Calu3 (cell line): ENCODE data around the gene PRR18. TPM values are rescaled to one million over a fixed set of nuclear protein-coding genes. Genes with fewer than 3 reads are reported as not detected.

ENCODE experiments used
- BruUV-seq: library from RNA; stranded (reverse); fragments of 400-500 nt; replicated peaks from 2 replicates; lab custom pipeline; 2021; lab: Mats Ljungman, UMichigan
- CTCF ChIA-PET: fragments of 300-600 bp; sonication (Branson Sonifier 250); formaldehyde crosslinking; loops from one replicate; lab custom pipeline; 2022; ENCODE audit warnings: antibody characterized with exemption; lab: Charles Lee
- DNase-seq: peaks from one replicate; pipeline ENCODE4 v3.0.0; 2022
- H3K27ac Mint-ChIP-seq: one replicate; pipeline ENCODE4 v1.8.0; 2022; ENCODE audit warnings: mixed read lengths; ENCODE audit not compliant: unreplicated experiment
- H3K27me3 Mint-ChIP-seq: one replicate; pipeline ENCODE4 v1.8.0; 2022; ENCODE audit warnings: mixed read lengths; ENCODE audit not compliant: unreplicated experiment
- H3K36me3 Mint-ChIP-seq: one replicate; pipeline ENCODE4 v1.8.0; 2022; ENCODE audit warnings: mild to moderate bottlenecking, moderate library complexity, mixed read lengths; ENCODE audit not compliant: insufficient read depth, unreplicated experiment
- H3K4me1 Mint-ChIP-seq: one replicate; pipeline ENCODE4 v1.8.0; 2022; ENCODE audit warnings: mild to moderate bottlenecking, low read depth, mixed read lengths; ENCODE audit not compliant: unreplicated experiment
- H3K4me3 Mint-ChIP-seq: one replicate; pipeline ENCODE4 v1.8.0; 2022; ENCODE audit warnings: mild to moderate bottlenecking, low read depth, moderate library complexity, mixed read lengths; ENCODE audit not compliant: unreplicated experiment
- H3K9me3 Mint-ChIP-seq: one replicate; pipeline ENCODE4 v1.8.0; 2022; ENCODE audit warnings: low read depth, mixed read lengths; ENCODE audit not compliant: unreplicated experiment
- intact Hi-C: fragments of 100-400 bp; cut with micrococcal nuclease; formaldehyde crosslinking; loops from one replicate; pipeline ENCODE4 v1.10.0; 2022; ENCODE audit not compliant: unreplicated experiment
- total RNA-seq: library from RNA; stranded (reverse); gene quantifications from 2 replicates; pipeline ENCODE4 v1.2.3, GENCODE V29; 2022
- TF ChIP-seq, protein P1 (sequence below): fragments of 200-600 bp; IDR thresholded peaks from one replicate; pipeline ENCODE4 v1.8.0; 2022; ENCODE audit warnings: antibody characterized with exemption; ENCODE audit not compliant: unreplicated experiment

Gene PRR18
- total RNA-seq, 1 experiment from 2014 or later: 0.19 TPM

DNA sequence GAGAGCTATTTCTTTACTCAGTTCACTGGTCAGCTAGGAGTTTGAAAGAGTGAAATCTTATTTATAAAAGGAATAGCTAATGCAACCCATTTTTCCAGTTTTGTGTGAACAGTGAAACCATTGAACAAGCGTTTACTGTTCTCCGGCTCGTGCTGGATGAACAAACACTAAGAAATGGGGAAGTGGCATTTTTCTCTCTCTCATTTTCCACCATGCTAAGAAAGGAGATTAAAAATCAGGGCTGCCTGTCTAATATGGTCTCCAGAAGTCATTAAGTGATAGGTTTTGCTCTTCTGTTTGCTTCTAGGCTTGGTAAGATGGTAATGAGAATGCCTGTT lies 34.9 kb upstream of the PRR18 start:
- TF ChIP-seq, protein P1, sequence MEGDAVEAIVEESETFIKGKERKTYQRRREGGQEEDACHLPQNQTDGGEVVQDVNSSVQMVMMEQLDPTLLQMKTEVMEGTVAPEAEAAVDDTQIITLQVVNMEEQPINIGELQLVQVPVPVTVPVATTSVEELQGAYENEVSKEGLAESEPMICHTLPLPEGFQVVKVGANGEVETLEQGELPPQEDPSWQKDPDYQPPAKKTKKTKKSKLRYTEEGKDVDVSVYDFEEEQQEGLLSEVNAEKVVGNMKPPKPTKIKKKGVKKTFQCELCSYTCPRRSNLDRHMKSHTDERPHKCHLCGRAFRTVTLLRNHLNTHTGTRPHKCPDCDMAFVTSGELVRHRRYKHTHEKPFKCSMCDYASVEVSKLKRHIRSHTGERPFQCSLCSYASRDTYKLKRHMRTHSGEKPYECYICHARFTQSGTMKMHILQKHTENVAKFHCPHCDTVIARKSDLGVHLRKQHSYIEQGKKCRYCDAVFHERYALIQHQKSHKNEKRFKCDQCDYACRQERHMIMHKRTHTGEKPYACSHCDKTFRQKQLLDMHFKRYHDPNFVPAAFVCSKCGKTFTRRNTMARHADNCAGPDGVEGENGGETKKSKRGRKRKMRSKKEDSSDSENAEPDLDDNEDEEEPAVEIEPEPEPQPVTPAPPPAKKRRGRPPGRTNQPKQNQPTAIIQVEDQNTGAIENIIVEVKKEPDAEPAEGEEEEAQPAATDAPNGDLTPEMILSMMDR: no peak
- Mint-ChIP-seq H3K27me3 (peaks cover 12% of the 10 kb centered on the region), H3K36me3 (peaks cover 25% of the 10 kb centered on the region), H3K4me3 (peak overlapping the region; percentile 85), H3K27ac (peak overlapping the region; percentile 65), H3K4me1 (peaks cover 8% of the 10 kb centered on the region), H3K9me3 (peaks cover 2% of the 10 kb centered on the region)
- no TSS peak for BruUV-seq
- intact Hi-C loops: loop anchor here (5.0 kb wide), 1 partner anchor 39 kb away; the partner anchor contains the start of gene MPC1
- DNase-seq: no peak
- CTCF ChIA-PET: interaction anchor here (1.2 kb wide), 1 partner anchor 57 kb away, joined by 3 read pairs; no protein-coding TSS in a partner anchor

DNA sequence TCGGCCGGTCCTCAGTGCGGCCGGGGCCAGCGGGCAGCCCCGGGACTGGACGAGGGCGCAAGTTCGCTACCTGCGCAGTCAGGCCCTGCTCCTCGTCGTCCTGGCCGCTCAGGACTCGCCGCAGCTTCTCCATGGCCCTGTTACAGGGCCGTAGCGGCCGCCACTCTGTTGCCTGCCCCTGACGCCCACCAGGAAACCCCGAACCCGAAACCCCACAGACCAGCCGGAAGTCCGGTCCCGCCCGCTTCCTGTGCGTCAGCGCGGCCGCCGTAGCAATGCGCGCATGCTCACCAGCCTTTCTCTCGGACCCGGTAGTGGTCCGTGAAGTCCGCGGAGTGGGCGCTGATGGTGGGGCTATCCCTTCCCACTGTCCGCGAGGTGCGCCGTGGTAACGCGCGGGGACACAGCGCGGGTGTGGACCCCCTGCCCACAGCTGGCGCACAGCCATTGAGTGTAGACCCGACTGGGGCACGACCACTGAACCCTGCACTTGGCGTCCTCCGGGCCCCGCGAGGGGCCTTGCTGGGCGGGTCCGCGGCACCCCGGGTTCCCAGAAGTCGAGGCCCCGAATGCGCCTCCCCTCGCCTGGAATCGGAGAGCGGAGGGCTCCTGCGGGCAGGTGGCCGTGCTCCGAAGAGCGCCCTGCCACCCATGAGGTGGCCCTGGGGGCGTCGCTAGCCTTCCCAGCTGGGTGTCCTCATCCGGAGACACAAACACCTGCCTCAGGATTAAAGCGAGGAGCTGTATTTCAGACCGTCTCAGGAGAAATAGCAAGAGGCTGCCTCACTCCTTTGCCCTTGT lies 34.4 kb upstream of the PRR18 start, which contains the start of gene SFT2D1:
TSS of gene SFT2D1 (minus strand) at position 197 of the 801 bp plus-strand sequence. CDS start at position 133, 64 bp downstream.
- peak within 1 kb of the TSS; percentile 85 for H3K4me3 Mint-ChIP-seq
- intact Hi-C loops: loop anchor here (5.0 kb wide), 1 partner anchor 40 kb away; the partner anchor contains the start of gene MPC1
- peaks cover 25% of the 10 kb centered on the region for H3K36me3 Mint-ChIP-seq
- TF ChIP-seq, protein P1: no peak
- peak; percentile 83 for DNase-seq
- TSS peak; percentile 89 for BruUV-seq
- CTCF ChIA-PET: interaction anchor here (1.2 kb wide), 1 partner anchor 58 kb away, joined by 3 read pairs; no protein-coding TSS in a partner anchor
- peaks cover 8% of the 10 kb centered on the region for H3K4me1 Mint-ChIP-seq
- peaks cover 7% of the 10 kb centered on the region for H3K27me3 Mint-ChIP-seq
- peak within 1 kb of the TSS; percentile 65 for H3K27ac Mint-ChIP-seq
- no peaks in the 10 kb centered on the region for H3K9me3 Mint-ChIP-seq

DNA sequence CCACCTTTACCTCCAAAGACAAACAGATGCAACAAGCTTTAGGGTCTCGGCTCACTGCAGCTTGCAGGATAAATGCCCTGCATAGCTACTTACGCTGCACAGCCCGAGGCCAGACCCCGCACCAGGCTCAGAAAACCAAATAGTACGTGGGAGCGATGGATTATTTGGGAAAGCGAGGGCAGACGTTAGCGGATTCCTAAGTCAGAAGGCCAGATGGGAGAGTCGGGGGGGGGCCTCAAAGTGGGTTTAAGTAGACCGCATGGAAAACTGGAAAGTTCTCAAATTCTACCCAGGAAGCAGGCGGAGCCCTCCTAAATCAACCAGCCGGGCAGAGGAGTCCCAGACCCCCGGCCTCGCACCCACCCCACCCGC lies 33.8 kb upstream of the PRR18 start:
- Mint-ChIP-seq H3K4me3 (peak overlapping the region; percentile 85), H3K9me3 (no peaks in the 10 kb centered on the region), H3K27ac (peak overlapping the region; percentile 65), H3K4me1 (peaks cover 8% of the 10 kb centered on the region), H3K36me3 (peaks cover 25% of the 10 kb centered on the region), H3K27me3 (peaks cover under 1% of the 10 kb centered on the region)
- CTCF ChIA-PET: no interaction called here
- DNase-seq: no peak
- TF ChIP-seq, protein P1: no peak
- intact Hi-C loops: loop anchor here (5.0 kb wide), 1 partner anchor 40 kb away; the partner anchor contains the start of gene MPC1
- BruUV-seq: no TSS peak

DNA sequence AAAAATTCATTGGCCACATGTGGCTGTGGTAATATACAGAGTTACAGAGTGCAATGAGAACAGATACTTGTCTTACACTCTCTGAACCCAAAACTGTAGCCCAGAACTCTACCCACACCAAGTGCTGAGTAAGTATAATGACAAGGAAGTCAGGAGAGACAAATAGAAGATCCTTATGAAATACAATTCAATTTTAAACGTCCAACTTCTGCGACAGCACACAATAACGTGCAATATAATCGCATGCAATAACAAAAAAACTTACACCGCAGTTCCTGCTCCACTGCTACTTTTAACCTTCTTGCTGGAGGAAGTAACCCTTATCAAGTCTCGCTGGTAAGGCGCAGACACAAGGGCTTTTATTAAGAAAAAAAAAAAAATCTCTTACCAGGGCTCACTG lies 33.3 kb upstream of the PRR18 start:
- Mint-ChIP-seq H3K4me3 (peak overlapping the region; percentile 85), H3K9me3 (no peaks in the 10 kb centered on the region), H3K36me3 (peaks cover 28% of the 10 kb centered on the region), H3K4me1 (peaks cover 8% of the 10 kb centered on the region), H3K27me3 (no peaks in the 10 kb centered on the region), H3K27ac (peak overlapping the region; percentile 65)
- intact Hi-C loops: loop anchor here (5.0 kb wide), 1 partner anchor 41 kb away; the partner anchor contains the start of gene MPC1
- CTCF ChIA-PET: no interaction called here
- no peak for DNase-seq
- TSS peak; percentile 75 for BruUV-seq
- TF ChIP-seq, protein P1: no peak
